Posterior cingulate gyrus (tissue), 11 donors: Measurements from ENCODE around the gene CELA3B.
"Not testable (repeated sequence)": the region's sequence is repeated elsewhere in the genome, so short reads cannot be mapped to it uniquely, and the experiment has no call there.

Source experiments
- DNase-seq, 10 donors: peaks; one replicate each; pipeline versions ENCODE4 v3.0.0 to v3.0.0-alpha.2; 2020 to 2021; ENCODE audit warnings: mixed read lengths in 3 of 10
- intact Hi-C: fragments of 100-400 bp; cut with DNase I; formaldehyde crosslinking; loops from one replicate; pipeline ENCODE4 v1.15.1; 2023

CELA3B gene

GRCh38 chr1:21942464-21942863 lies 34.4 kb upstream of the CELA3B start:
- DNase-seq: peak in 1 of 10 donors; percentile 35
- intact Hi-C loops: no loop called here

DNA sequence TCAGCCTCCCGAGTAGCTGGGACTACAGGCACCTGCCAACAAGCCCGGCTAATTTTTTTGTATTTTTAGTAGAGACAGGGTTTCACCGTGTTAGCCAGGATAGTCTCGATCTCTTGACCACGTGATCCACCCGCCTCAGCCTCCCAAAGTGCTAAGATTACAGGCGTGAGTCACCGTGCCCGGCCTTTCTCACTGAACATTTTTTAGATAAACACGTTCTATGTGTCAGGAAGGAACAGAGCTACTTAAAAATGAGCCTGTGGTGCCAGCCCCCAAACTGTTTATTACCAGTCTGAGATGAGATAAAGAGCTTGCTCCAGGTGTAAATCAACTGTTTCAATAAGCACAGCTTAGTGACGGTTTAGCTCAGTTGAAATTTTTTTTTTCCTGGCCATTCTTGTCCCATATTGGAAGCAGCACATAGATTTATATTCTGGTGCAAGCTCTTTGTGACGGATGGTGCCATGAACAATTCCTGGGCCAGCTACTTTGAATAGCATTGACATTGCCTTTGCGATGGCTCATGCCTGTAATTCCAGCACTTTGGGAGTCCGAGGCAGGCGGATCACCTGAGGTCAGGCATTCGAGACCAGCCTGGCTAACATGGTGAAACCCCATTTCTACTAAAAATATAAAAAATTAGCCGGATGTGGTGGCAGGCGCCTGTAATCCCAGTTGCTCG lies 33.7 kb upstream of the CELA3B start:
- intact Hi-C loops: not testable (repeated sequence)
- DNase-seq: peak in 3 of 10 donors; percentile 32 to 73 (median 40)

DNA sequence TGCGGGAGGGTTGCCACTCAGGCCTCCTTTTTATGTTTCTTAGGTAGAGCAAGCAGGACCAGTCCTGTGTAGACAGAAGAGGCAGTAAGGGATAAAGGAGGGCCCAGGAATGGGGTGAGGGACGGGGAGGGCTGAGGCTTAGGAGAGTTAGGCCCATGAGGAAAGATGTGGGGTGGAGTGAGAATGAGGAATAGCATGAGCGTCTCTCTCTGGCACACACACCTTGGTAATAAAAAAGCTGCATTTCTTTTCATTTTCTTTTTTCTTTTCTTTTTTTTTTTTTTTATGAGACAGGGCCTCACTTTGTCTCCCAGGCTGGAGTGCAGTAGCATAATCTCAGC lies 32.1 kb upstream of the CELA3B start:
- intact Hi-C loops: no loop called here
- no peak for DNase-seq

- intact Hi-C loops: no loop called here
- DNase-seq: peak in 1 of 10 donors; percentile 35
These were observed 29.8 kb upstream of the CELA3B start for GRCh38 chr1:21946836-21947587.

- intact Hi-C loops: no loop called here
- DNase-seq: peak in 1 of 10 donors; percentile 17
These were observed 26.1 kb upstream of the CELA3B start for GRCh38 chr1:21950734-21951133.

GRCh38 chr1:21951226-21951870 lies 25.5 kb upstream of the CELA3B start:
- DNase-seq: no peak
- intact Hi-C loops: no loop called here

GRCh38 chr1:21952786-21953520 lies 23.9 kb upstream of the CELA3B start:
- intact Hi-C loops: no loop called here
- DNase-seq: peak in 2 of 10 donors; percentile 35 to 45

DNA sequence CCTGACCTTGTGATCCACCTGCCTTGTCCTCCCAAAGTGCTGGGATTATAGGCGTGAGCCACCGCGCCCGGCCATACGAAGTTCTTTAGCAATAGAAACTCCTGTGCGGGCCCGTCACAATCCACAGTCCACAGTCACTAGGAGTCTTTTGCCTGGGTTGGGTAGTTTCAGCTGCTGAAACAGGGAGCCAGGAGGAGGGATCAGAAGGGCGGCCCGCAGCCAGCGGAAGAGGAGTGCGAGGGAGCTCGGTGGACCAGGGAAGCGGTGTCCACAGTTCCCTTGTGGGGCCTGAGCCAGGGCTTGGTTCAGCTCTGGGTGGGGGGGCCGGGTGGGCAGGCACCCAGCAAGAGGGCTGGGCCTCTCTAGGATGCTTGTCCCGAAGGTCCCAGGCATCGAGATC lies 21.8 kb upstream of the CELA3B start:
- intact Hi-C loops: no loop called here
- peak in 2 of 10 donors; percentile 31 to 73 for DNase-seq

DNA sequence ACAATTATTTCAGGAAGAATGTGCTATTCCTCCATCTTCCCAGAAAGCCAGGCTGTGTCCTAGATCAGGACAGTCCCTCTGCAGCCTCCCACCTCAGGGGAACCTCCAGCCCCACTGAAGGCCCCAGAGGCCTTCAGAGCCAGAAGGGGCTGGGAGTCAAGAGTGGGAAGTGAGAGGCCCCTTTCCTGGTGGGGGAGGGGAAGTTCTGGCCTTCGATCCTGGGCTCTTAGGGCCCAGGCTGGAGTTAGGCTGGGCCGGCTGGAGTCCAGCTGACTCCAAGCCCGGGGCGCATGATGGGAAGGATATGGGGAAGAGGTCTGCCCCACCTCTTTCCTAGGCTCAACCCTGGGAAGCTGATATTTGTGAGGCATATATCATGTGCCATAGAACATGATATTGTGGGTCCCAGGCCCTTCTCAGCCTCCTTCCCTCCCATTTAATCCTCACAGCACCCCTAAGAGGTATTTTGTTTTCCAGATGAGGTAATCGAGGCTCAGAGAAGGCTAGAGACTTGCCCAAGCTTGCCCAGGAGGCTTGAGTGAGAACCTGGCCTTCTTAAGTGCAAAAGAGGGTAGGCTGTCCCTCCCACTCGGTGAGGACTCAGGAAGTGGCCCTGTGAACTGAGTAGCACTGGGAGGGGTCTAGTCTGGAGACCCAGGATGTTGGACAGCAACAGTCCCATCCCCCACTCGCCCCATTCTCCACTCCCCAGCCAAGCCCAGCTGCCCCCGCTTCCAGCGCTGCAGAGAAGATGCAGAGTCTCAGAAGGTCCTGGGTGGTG lies 21.1 kb upstream of the CELA3B start:
- DNase-seq: peak in 2 of 10 donors; percentile 48 to 51
- intact Hi-C loops: no loop called here

DNA sequence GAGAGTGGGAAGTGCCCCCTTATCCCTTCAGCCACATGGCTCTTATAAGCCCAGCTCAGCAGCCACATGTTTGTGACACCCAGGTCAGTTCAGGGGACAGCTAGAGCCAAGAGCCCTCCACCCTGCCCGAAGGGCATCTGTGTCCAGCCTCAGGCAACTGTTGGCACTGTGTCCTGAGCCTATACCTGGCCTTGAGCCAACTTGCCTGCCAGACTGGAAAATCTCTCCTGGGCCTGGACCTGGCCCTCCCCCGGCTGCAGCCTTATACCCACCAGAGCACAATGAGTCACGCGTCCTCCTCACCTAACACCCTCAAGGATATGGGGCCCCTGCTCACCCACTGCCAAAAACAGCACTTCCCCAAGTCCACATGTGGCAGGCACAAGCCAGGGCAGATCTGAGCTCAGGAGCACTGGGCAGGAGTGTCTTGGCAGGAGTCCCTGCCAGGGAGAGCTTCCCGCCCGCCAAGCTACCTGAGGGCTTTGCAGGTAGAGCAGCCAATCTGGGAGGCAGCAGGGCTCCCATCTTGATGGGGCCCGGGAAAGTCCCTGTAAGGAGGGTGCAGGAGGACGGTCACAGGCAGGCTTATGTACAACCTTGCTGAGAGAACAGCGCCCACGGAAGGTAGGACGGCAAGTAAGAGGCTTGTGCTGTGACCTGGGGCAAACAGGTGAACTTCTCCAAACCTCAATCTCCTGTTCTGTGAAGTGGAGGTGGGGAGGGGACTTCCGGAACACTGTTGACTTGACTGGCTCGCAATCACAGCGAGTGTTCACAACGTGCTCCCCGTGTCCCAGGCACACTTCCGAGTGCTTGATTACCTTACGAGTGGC lies 19.9 kb upstream of the CELA3B start:
- intact Hi-C loops: no loop called here
- peak in 2 of 10 donors; percentile 68 to 70 for DNase-seq

DNA sequence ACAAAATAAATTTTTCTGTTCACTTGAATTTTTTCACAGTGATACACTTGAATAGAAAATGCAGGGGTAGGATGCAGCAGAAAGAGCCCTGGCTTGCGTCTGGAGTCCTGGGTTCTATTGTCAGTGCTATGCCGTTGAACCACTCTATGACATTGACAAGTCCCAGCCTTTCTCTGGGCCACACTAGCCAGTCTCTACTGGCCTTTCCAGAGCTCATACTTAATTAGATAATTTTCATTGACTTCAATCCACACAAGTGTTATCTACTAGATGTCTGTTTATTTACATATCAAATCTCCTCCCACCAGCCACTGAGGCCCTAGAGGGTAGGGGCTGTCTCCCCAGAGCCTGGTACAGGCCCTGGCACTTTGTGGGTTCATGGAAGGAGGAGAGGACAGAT lies 15.5 kb upstream of the CELA3B start:
- peak in 1 of 10 donors; percentile 11 for DNase-seq
- intact Hi-C loops: loop anchor here (5.0 to 10.0 kb wide), 3 partner anchors 257 to 587 kb away; no protein-coding TSS in a partner anchor

DNA sequence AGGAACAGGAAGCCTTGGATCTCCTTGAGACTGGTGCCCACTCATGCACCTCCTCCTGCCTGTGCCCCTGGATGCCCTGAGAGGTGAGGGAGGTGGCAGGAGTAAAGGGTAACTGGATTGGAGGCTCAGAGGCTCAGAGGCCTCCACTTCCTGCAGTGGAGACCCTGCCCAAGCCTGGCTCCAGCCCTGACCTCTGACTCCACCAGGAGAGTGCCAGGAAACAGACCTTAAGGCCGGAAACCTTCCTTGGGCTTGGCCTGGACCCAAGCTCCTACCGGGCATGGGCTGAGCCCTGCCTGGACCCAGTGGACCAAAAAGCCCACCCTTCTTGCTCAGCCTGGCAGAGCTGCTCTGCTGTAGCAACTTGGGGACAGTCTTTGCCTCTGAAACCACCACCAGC lies 15.0 kb upstream of the CELA3B start:
- intact Hi-C loops: loop anchor here (5.0 to 10.0 kb wide), 3 partner anchors 257 to 587 kb away; no protein-coding TSS in a partner anchor
- DNase-seq: peak in 2 of 10 donors; percentile 32 to 58

DNA sequence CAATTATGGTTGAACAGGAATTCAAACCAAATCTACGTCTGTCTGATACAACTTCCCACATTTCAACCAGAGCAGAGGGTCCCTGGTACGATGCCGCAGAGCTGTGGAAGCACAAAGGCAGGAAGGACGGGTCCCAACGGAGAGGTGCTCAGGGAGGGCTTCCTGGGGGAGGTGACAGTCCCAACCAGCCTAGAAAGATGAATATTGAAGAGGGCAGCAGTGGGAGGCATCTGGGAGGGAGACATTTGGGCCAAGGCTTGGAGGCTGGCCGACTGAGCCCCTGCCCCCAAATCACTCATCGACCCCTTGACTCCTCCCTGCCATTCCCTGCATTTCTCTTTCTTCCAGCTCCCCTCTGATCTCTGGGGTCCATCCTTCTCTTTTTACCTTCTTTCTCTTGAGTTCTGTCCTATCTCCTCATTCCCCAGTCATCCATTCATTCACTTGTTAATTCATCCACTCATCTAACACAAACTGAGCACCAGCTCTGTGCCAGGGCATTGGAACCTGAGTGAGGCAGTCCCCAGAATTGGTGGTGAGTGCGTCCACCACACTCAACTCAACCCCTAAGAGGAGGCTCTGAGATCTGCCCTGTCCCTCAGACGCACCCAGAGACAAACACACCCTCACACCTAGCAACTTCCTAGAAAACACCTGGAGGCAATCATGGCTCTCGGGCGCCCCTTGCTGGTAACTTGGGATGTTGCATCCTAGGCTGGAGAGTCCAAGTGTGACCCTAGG lies 13.2 kb upstream of the CELA3B start:
- peak; percentile 50 to 96 (median 80) for DNase-seq
- intact Hi-C loops: loop anchor here (1.0 to 10.0 kb wide), 4 partner anchors 259 to 589 kb away; partner anchors contain the start of gene ALPL

- intact Hi-C loops: loop anchor here (10.0 kb wide), 2 partner anchors 262 to 592 kb away; no protein-coding TSS in a partner anchor
These were observed 10.4 kb upstream of the CELA3B start for GRCh38 chr1:21966247-21967000.

DNA sequence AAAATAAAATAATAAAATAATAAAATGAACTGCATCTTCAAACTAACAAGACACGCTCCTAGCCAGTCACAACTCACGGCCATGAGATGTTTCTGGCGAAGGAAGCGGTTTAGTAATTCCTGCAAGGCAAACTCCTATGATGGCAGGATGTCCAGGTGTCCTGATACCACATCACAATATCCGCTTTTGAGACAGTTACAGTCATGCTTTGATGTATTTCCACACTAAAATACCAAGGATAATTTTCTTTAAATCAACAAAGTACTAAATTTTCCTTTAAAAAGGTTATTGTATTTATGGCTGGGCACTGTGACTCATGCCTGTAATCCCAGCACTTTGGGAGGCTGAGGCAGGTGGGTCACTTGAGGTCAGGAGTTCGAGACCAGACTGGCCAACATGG lies 9.6 kb upstream of the CELA3B start:
- intact Hi-C loops: loop anchor here (10.0 kb wide), 2 partner anchors 262 to 592 kb away; no protein-coding TSS in a partner anchor
- not testable (repeated sequence) for DNase-seq

More at GRCh38 chr1:21966247-21967000, 10.4 kb upstream of the CELA3B start:
- DNase-seq: peak in 2 of 10 donors; percentile 52 to 53

GRCh38 chr1:21969066-21969465 lies 7.8 kb upstream of the CELA3B start:
- intact Hi-C loops: loop anchor here (10.0 kb wide), 2 partner anchors 264 to 594 kb away; no protein-coding TSS in a partner anchor
- DNase-seq: peak in 2 of 10 donors; percentile 42 to 76

DNA sequence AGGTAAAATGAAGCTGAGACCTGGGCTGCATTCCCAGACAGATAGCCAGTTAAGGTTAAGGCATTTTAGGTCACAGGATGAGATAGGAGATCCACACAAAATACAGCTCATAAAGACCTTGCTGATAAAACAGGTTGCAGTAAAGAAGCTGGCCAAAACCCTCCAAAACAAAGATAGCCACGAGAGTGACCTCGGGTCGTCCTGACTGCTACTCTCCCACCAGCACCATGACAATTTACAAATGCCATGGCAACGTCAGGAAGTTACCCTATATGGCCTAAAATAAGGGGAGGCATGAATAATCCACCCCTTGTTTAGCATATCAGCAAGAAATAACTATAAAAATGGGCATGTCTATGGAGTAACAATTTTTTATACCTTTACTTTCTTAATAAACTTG lies 6.3 kb upstream of the CELA3B start:
- peak in 2 of 10 donors; percentile 0 to 20 for DNase-seq
- intact Hi-C loops: not testable (repeated sequence)
